Osteoblast (primary cell): ENCODE results near the gene CBLN3. TPM values are rescaled to one million over a fixed set of nuclear protein-coding genes. Genes with fewer than 3 reads are reported as not detected.

Experiments used
- DNase-seq: peaks from one replicate; pipeline ENCODE4 v3.0.0; 2011; ENCODE audit warnings: low spot score, mixed read lengths; ENCODE audit not compliant: insufficient read length; ENCODE audit errors: missing footprints
- H2AFZ ChIP-seq: 2 replicates; pipeline ENCODE4 v1.6.0; 2011; ENCODE audit warnings: mild to moderate bottlenecking, low read length
- H3K27ac ChIP-seq: 2 replicates; pipeline ENCODE4 v1.5.1; 2011; ENCODE audit warnings: mild to moderate bottlenecking, low read depth, low read length, moderate library complexity
- H3K27me3 ChIP-seq: 2 replicates; pipeline ENCODE4 v1.6.0; 2012; ENCODE audit warnings: mild to moderate bottlenecking, control low read depth, inconsistent platforms, low read length, moderate library complexity; ENCODE audit not compliant: insufficient read depth
- H3K36me3 ChIP-seq: 2 replicates; pipeline ENCODE4 v1.5.1; 2011; ENCODE audit warnings: mild to moderate bottlenecking, low read length, control low read depth, moderate library complexity; ENCODE audit not compliant: insufficient read depth
- H3K4me1 ChIP-seq: 2 replicates; pipeline ENCODE4 v1.5.1; 2011; ENCODE audit warnings: mild to moderate bottlenecking, low read length, control low read depth, moderate library complexity; ENCODE audit not compliant: insufficient read depth
- H3K4me2 ChIP-seq: 2 replicates; pipeline ENCODE4 v1.6.0; 2011; ENCODE audit warnings: mild to moderate bottlenecking, low read length; ENCODE audit not compliant: insufficient read depth
- H3K4me3 ChIP-seq: fragments of 200-600 bp; sonication (generic); 3 replicates; pipeline ENCODE4 v1.5.1; 2012; ENCODE audit warnings: mild to moderate bottlenecking, low read length, inconsistent platforms; ENCODE audit not compliant: insufficient read depth
- H3K79me2 ChIP-seq: 2 replicates; pipeline ENCODE4 v1.6.0; 2012; ENCODE audit warnings: mild to moderate bottlenecking, low read length, control low read depth, inconsistent platforms; ENCODE audit not compliant: insufficient read depth
- H3K9me3 ChIP-seq: 2 replicates; pipeline ENCODE4 v1.5.1; 2011; ENCODE audit warnings: low read depth, low read length, control low read depth
- H4K20me1 ChIP-seq: 2 replicates; pipeline ENCODE4 v1.6.0; 2012; ENCODE audit warnings: mild to moderate bottlenecking, low read length, control low read depth; ENCODE audit not compliant: insufficient read depth
- total RNA-seq: library from RNA; depleted of rRNA; stranded (reverse); fragments of >200 nt; gene quantifications from 2 replicates; pipeline ENCODE4 v1.2.3, GENCODE V29; 2012
- TF ChIP-seq, protein P1 (sequence below): IDR thresholded peaks from 2 replicates; pipeline ENCODE4 v1.5.1; 2011; ENCODE audit warnings: mild to moderate bottlenecking, low read depth, low read length, moderate library complexity; ENCODE audit errors: extremely low read depth

CBLN3 gene
- total RNA-seq, 1 donor, result 4.0 TPM

DNA sequence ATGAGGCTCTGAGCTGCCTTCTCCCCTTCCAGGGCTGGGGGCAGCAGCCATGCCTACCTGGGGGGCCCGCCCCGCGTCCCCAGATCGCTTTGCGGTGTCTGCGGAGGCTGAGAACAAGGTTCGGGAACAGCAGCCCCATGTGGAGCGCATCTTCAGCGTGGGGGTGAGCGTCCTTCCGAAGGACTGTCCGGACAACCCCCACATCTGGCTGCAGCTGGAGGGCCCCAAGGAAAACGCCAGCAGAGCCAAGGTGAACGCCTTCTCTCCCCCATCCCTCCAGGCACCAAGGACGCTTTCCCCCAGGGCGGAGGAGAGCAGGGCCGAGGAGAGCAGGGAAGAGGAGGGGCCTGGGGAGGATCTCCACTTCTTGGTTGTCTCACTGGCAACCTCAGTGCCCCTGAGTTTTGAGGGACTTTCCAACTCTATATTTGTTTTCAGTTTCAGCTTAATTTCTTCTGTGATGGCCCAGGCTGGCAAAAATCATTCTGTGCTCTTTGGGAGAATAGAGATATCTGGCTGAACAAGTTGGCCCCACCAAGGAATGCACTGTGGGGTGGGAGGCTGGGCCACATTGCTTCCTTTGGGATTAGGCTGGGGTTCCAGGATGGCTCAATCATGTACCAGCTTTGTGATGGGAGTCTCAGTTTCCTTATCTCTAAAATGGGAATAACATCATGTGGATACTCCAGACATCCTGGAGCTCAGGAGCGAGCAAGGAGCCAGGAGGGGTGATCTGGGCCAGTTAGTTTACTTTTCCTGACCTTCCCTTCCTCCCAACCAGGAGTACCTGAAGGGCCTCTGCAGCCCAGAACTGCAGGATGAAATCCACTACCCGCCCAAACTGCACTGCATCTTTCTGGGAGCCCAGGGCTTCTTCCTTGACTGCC, 1.5 kb upstream of the CBLN3 start:
- TF ChIP-seq, protein P1, sequence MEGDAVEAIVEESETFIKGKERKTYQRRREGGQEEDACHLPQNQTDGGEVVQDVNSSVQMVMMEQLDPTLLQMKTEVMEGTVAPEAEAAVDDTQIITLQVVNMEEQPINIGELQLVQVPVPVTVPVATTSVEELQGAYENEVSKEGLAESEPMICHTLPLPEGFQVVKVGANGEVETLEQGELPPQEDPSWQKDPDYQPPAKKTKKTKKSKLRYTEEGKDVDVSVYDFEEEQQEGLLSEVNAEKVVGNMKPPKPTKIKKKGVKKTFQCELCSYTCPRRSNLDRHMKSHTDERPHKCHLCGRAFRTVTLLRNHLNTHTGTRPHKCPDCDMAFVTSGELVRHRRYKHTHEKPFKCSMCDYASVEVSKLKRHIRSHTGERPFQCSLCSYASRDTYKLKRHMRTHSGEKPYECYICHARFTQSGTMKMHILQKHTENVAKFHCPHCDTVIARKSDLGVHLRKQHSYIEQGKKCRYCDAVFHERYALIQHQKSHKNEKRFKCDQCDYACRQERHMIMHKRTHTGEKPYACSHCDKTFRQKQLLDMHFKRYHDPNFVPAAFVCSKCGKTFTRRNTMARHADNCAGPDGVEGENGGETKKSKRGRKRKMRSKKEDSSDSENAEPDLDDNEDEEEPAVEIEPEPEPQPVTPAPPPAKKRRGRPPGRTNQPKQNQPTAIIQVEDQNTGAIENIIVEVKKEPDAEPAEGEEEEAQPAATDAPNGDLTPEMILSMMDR, result no peak
- Histone ChIP-seq H3K4me2 (peak overlapping the region; percentile 93), H2AFZ (peak overlapping the region; percentile 54), H3K27ac (peak overlapping the region; percentile 95), H3K27me3 (no peaks in the 10 kb centered on the region), H4K20me1 (peaks cover 21% of the 10 kb centered on the region), H3K79me2 (peaks cover 33% of the 10 kb centered on the region), H3K9me3 (no peaks in the 10 kb centered on the region), H3K4me1 (peaks cover 33% of the 10 kb centered on the region), H3K36me3 (peaks cover 38% of the 10 kb centered on the region), H3K4me3 (peak overlapping the region; percentile 87)
- peak; percentile 96 for DNase-seq

DNA sequence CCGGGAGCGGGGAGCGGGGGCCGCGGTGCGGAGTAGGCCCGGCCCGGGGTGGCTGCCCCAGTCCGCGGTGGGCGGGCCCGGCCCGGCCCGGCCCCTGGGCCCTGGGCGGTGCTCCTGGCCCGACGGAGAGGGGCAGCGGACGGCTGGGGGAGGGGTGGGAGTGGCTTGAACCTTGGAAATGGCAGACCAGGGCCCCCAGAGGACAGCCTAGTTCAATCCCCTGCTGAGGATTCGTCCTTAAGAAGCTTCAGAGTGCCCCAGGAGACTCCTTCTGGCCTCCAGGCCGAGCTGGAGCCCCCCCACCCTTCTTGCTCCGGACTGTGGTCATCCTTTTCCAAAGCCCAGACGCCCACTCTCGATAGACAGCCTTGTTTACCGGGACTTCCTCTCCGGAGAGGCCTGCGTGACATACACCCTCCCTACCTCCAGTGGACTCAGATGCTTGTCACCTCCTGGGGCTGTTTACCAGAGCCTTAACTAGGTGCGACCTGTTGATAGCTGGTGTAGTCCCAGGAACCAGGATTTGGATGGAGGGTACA, 744 bp upstream of the CBLN3 start:
- peaks cover 31% of the 10 kb centered on the region for H3K36me3 ChIP-seq
- H2AFZ ChIP-seq, result peak overlapping the region; percentile 54
- peaks cover 21% of the 10 kb centered on the region for H4K20me1 ChIP-seq
- TF ChIP-seq, protein P1, result no peak
- H3K4me1 ChIP-seq, result peaks cover 40% of the 10 kb centered on the region
- H3K4me2 ChIP-seq, result peak overlapping the region; percentile 93
- peak overlapping the region; percentile 95 for H3K27ac ChIP-seq
- peak; percentile 99 for DNase-seq
- H3K79me2 ChIP-seq, result peaks cover 33% of the 10 kb centered on the region
- H3K9me3 ChIP-seq, result no peaks in the 10 kb centered on the region
- no peaks in the 10 kb centered on the region for H3K27me3 ChIP-seq
- peak overlapping the region; percentile 87 for H3K4me3 ChIP-seq

DNA sequence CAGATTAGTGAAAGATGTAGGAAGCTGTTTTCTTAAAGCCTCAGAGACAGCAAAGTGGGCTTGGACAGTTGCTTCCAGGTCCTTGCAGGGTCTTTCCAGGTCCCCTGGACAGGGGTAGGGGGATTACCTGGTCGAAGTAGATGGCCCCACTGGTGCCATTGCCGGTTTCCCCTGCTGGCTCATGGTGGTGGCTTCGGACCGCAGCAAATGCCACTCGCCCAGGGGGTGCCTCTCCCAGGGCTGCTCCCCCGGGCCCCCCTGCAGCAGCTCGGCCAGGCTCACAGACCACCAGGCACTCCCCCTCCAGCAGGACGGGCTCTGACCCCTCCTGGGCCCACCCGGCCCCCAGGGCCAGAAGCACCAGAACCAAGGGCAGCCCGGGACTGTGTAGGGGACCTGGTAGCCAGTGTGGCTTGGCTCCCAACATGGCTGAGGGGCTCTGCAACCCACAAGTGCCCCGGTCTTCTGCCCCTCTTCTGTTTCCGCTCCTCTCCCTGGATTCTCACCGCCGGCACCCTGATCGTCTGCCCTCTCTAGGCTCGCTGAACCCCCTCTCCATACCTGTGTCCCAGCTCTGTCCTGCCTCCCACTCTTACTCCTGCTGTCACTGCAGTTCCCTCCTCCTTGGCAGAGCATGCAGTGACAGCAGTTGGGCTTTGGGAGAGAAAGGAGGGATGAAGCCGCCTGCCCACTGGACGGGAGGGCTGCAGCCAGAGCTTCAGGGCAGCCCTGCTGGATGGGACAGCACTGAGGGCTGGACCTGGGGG, 657 bp downstream of the CBLN3 start:
- Histone ChIP-seq H3K9me3 (no peaks in the 10 kb centered on the region), H3K79me2 (peaks cover 33% of the 10 kb centered on the region), H3K27ac (peak overlapping the region; percentile 95), H2AFZ (no peak overlapping the region), H3K4me1 (peaks cover 45% of the 10 kb centered on the region), H3K27me3 (no peaks in the 10 kb centered on the region), H3K4me3 (peak overlapping the region; percentile 87), H4K20me1 (peaks cover 21% of the 10 kb centered on the region), H3K4me2 (peak overlapping the region; percentile 74), H3K36me3 (peaks cover 18% of the 10 kb centered on the region)
- no peak for DNase-seq
- TF ChIP-seq, protein P1, result no peak
